IPS DF 6.9 (cell line): ENCODE data around the gene SPATC1L.
"Not testable (repeated sequence)": the region's sequence is repeated elsewhere in the genome, so short reads cannot be mapped to it uniquely, and the experiment has no call there.

ENCODE experiments used
- DNase-seq: peaks from one replicate; pipeline ENCODE4 v3.0.0-alpha.2; 2013; ENCODE audit warnings: low read depth, low spot score
- H3K27ac ChIP-seq: one replicate; pipeline ENCODE4 v1.5.1; 2013; ENCODE audit warnings: low read length, control low read depth
- H3K27me3 ChIP-seq: 2 replicates; pipeline ENCODE4 v1.6.1; 2013; ENCODE audit warnings: mild to moderate bottlenecking, low read length; ENCODE audit not compliant: control insufficient read depth, insufficient read depth
- H3K36me3 ChIP-seq: 2 replicates; pipeline ENCODE4 v1.6.1; 2013; ENCODE audit warnings: low read length; ENCODE audit not compliant: control insufficient read depth, insufficient read depth
- H3K4me1 ChIP-seq: 2 replicates; pipeline ENCODE4 v1.6.1; 2013; ENCODE audit warnings: low read length; ENCODE audit not compliant: control insufficient read depth, insufficient read depth
- H3K4me3 ChIP-seq: 2 replicates; pipeline ENCODE4 v1.5.1; 2013; ENCODE audit warnings: mild to moderate bottlenecking, low read length
- H3K9me3 ChIP-seq: 2 replicates; pipeline ENCODE4 v1.6.1; 2013; ENCODE audit warnings: low read length, inconsistent platforms; ENCODE audit not compliant: control insufficient read depth, insufficient read depth
- WGBS: extraction: QIAGEN DNeasy Blood & Tissue Kit; methylation state at CpG from one replicate; pipeline ENCODE4 v1.1.7; 2013; ENCODE audit warnings: mixed read lengths, missing lambda C conversion rate; ENCODE audit not compliant: insufficient read length, insufficient coverage; 5-methylcytosine and 5-hydroxymethylcytosine counted together

Gene SPATC1L

DNA sequence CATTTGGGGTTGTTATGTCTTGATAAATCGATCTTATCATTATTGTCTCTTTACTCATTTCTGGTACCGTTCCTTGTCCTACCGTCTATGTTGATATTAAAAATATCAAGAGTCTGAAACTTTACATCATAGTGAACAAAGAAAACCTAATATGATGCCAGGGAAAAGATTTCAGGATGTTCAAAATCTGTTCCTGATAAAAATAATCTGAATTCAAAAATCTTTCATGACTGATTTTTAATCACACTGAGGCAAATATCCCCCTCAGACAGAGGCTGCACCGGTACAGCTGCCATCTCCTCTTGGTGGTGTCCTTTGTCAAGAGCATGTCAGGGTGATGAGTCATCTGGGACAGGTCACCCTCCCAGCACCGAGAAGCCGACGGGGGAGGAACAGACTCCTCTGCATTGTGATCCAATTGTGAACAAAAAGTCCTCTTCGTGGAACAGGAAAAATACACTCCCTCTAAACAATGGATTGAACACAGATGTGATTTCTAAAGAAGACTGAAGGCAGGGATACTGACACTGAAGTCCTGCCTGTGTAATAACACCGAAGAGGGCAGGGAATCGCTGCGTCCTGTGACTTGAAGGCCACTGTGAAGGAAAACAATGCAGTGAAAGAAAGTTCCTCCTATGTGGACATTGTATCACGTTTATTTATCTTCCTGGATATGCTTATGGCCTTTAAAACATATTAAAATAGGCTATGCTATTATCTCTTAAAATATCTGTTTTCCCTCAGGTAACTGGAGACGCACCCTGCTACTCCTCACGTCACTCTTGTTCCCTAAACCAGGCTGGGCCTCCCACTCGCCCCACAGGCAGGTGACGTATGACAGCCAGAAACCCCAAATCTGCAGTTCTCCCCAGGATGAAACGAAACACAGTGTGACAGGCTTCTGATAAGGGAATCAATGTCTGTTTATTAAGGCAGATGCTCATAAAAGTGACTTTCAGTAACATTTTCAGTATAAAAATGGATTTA is 4.3 kb upstream of the SPATC1L start:
- H3K9me3 ChIP-seq = no peaks in the 10 kb centered on the region
- H3K4me1 ChIP-seq = no peaks in the 10 kb centered on the region
- no peak for DNase-seq
- H3K27me3 ChIP-seq = no peaks in the 10 kb centered on the region
- H3K4me3 ChIP-seq = no peak overlapping the region
- no CpG with 5 or more reads among the region's 17 CpGs for WGBS
- no peak overlapping the region for H3K27ac ChIP-seq
- H3K36me3 ChIP-seq = peaks cover 16% of the 10 kb centered on the region

DNA sequence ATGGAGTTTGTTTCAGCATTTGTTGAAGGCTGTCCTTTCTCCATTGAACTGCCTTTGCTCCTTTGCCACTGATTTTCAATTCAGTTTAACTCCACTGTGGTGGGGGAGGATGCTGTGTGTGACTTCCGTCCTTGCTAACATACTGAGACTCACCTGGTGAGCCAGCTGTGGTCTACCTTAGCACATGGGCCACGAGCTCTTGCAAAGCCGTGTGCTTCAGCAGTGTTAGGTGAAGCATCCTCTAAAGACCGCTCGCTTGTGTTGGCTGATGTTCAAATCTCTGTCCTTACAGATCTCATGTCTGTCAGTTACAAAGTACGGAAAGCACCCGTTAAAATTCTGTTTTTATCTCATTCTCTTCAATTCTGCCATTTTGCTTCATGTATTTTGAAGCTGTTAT is 3.6 kb upstream of the SPATC1L start:
- Histone ChIP-seq H3K27ac (no peak overlapping the region), H3K9me3 (no peaks in the 10 kb centered on the region), H3K4me3 (no peak overlapping the region), H3K36me3 (peaks cover 11% of the 10 kb centered on the region; the same call in 1 of the 2 replicates), H3K27me3 (no peaks in the 10 kb centered on the region), H3K4me1 (no peaks in the 10 kb centered on the region; the same call in 1 of the 2 replicates)
- WGBS = no CpG with 5 or more reads among the region's 7 CpGs
- DNase-seq = no peak

- H3K27ac ChIP-seq = no peak overlapping the region
Observed at GRCh38 chr21:46187261-46187660, 3.0 kb upstream of the SPATC1L start.

DNA sequence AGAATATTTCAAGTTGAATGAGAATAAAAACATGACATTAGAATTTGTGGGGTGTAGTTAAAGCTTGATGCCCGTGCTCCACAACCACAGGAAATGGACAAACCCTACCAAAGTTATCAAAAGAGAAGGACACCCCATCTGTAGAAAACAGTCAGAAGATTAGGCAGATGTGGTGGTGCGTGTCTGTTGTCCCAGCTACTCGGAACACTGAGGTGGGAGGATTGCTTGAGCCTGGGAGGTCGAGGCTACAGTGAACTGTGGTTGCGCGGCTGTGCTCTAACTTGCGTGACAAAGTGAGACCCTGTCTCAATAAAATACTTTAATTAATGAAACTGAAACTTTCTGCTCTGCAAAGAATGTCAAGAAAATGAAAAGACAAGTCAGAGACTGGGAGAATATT is 1.5 kb upstream of the SPATC1L start:
- Histone ChIP-seq H3K9me3 (no peaks in the 10 kb centered on the region), H3K36me3 (peaks cover 3% of the 10 kb centered on the region; the same call in 1 of the 2 replicates), H3K27me3 (no peaks in the 10 kb centered on the region), H3K4me3 (no peak overlapping the region), H3K27ac (no peak overlapping the region), H3K4me1 (no peaks in the 10 kb centered on the region; the same call in 1 of the 2 replicates)
- WGBS = no CpG with 5 or more reads among the region's 7 CpGs
- DNase-seq = no peak

More at GRCh38 chr21:46187261-46187660, 3.0 kb upstream of the SPATC1L start:
- Histone ChIP-seq H3K36me3 (peaks cover 11% of the 10 kb centered on the region; the same call in 1 of the 2 replicates), H3K9me3 (no peaks in the 10 kb centered on the region), H3K27me3 (no peaks in the 10 kb centered on the region), H3K4me1 (no peaks in the 10 kb centered on the region; the same call in 1 of the 2 replicates), H3K4me3 (no peak overlapping the region)
- WGBS = no CpG with 5 or more reads among the region's 8 CpGs
- DNase-seq = no peak

DNA sequence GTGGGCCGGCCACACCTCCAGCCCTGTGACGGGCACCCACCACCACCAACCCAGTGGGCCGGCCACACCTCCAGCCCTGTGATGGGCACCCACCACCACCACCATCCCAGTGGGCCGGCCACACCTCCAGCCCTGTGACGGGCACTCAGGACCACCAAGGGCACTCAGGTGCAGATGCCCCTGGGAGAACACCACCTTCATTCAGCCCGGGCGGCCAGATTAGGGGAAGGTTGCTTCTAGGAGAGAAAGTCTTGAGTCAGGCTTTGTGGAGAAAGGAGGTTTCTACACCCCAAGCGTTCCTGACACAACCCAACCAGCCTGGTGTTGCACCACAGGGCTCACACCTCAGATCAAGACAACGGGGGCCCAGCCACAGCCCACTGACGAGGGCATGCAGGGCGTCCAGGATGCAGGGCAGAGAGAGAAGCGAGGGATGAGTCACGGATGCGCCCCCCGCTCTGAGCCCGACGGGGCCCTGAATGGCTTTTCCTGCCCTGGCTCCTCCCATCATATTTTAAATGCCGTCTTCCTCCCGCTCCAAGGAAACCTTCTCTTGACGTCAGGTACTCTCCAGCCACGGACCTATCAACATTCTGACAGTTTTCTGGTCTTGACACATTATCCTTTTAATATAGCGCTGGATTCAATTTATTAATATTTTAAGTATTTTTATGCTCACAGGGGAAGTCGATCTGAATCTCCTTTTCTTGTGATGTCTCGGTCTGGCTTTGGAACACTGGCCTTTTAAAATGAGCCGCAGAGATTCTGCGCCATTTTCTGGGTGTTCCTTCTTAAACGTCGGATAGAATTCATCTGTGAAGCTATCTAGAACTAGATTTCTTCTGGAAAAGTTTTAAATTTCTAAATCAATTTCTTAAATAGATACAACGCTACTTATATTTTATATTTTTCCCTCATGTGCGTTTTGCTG is 631 bp upstream of the SPATC1L start:
- Histone ChIP-seq H3K4me3 (peak overlapping the region; percentile 25; the same call in 1 of the 2 replicates), H3K27me3 (no peaks in the 10 kb centered on the region), H3K27ac (no peak overlapping the region), H3K9me3 (no peaks in the 10 kb centered on the region), H3K4me1 (no peaks in the 10 kb centered on the region; the same call in 1 of the 2 replicates), H3K36me3 (peaks cover 2% of the 10 kb centered on the region; the same call in 1 of the 2 replicates)
- peak; percentile 97 for DNase-seq
- no CpG with 5 or more reads among the region's 30 CpGs for WGBS

- H3K4me1 ChIP-seq, H3K27me3 ChIP-seq, H3K27ac ChIP-seq, H3K9me3 ChIP-seq, H3K36me3 ChIP-seq, H3K4me3 ChIP-seq, DNase-seq: not testable (repeated sequence)
- no CpG with 5 or more reads among the region's 13 CpGs for WGBS
Observed at GRCh38 chr21:46183337-46183909, 836 bp downstream of the SPATC1L start.

DNA sequence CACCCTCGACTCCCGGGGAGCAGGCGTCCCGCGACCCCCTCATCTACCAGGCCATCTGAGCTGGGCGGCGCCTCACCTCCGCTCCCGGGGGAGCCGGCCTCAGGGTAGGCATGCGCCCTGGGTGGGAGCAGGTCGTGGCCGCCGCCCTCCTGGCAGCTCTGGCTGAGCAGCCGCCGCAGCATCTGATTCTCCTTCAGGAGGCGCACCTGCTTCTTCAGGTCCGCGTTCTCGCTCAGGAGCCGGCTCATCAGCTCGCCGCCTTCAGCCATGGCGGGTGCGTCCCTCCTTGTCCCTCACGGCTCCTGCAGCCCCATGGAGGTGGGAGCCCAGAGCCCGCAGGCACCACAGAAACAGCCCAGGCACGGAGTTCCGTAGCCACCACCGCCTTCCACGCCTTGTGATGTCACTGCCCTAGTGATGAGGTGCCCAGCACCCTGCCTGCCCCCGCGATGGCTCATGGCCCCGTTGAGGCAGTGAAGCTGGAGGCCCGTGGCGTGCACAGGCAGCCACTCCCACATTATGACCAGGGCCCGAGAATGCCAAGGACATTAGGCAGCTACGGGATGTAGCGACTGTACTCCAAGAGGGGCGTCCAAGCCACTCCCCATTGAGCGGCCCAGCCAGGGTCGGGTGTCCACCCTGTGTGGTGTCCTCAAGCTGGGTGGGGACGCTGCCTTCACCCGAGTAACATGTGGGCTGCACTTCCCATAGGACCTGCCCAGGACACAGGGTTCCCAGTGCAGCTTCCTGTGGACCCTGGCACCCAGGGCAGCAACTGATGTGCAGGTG is 1.5 kb downstream of the SPATC1L start:
- no peak for DNase-seq
- peaks cover 2% of the 10 kb centered on the region; the same call in 1 of the 2 replicates for H3K36me3 ChIP-seq
- no peaks in the 10 kb centered on the region for H3K27me3 ChIP-seq
- no peak overlapping the region for H3K4me3 ChIP-seq
- H3K27ac ChIP-seq = no peak overlapping the region
- WGBS = no CpG with 5 or more reads among the region's 44 CpGs
- no peaks in the 10 kb centered on the region; the same call in 1 of the 2 replicates for H3K4me1 ChIP-seq
- H3K9me3 ChIP-seq = no peaks in the 10 kb centered on the region

- no peak overlapping the region for H3K4me3 ChIP-seq
- DNase-seq = no peak
- WGBS = no CpG with 5 or more reads among the region's 16 CpGs
- H3K9me3 ChIP-seq = no peaks in the 10 kb centered on the region
- H3K36me3 ChIP-seq = peaks cover 2% of the 10 kb centered on the region; the same call in 1 of the 2 replicates
- no peaks in the 10 kb centered on the region; the same call in 1 of the 2 replicates for H3K4me1 ChIP-seq
- H3K27ac ChIP-seq = no peak overlapping the region
- H3K27me3 ChIP-seq = no peaks in the 10 kb centered on the region
Observed at GRCh38 chr21:46181953-46182547, 2.2 kb downstream of the SPATC1L start.

DNA sequence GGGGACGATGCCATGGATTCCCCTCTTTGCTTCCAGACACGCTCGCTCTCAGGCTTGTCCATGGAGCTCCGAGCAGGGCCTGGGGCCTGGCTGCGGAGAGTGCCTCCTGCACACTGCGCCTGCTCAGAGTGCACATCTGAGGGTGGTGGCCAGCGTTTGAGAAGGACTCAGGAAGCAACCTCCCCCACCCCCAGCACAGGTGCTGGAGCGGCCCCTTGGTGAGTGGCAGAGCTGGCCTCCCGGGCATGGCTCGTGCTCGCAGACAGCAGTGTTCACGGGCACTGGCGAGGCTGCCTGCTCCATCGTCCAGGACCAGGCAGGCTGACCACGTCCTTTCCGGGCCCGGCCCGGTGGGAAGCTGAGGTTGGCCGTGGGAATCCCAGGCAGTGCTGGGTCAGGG is 2.8 kb downstream of the SPATC1L start:
- H3K4me1 ChIP-seq = no peaks in the 10 kb centered on the region; the same call in 1 of the 2 replicates
- H3K36me3 ChIP-seq = peaks cover 2% of the 10 kb centered on the region; the same call in 1 of the 2 replicates
- H3K27ac ChIP-seq = no peak overlapping the region
- no peaks in the 10 kb centered on the region for H3K27me3 ChIP-seq
- H3K9me3 ChIP-seq = no peaks in the 10 kb centered on the region
- H3K4me3 ChIP-seq = no peak overlapping the region
- DNase-seq = no peak
- WGBS = no CpG with 5 or more reads among the region's 19 CpGs
